Stimulated activated CD4-positive, alpha-beta T cell treated with anti-CD3 and anti-CD28 coated beads, Interleukin-2, amount 100 ng/mL, for 4 hours (primary cell): ENCODE data around the gene DLX5.
"Not testable (repeated sequence)": the region's sequence is repeated elsewhere in the genome, so short reads cannot be mapped to it uniquely, and the experiment has no call there.

Experiments used
- DNase-seq: peaks from one replicate; pipeline ENCODE4 v3.0.0-alpha.2; 2020; ENCODE audit warnings: low read depth

The DLX5 gene

DNA sequence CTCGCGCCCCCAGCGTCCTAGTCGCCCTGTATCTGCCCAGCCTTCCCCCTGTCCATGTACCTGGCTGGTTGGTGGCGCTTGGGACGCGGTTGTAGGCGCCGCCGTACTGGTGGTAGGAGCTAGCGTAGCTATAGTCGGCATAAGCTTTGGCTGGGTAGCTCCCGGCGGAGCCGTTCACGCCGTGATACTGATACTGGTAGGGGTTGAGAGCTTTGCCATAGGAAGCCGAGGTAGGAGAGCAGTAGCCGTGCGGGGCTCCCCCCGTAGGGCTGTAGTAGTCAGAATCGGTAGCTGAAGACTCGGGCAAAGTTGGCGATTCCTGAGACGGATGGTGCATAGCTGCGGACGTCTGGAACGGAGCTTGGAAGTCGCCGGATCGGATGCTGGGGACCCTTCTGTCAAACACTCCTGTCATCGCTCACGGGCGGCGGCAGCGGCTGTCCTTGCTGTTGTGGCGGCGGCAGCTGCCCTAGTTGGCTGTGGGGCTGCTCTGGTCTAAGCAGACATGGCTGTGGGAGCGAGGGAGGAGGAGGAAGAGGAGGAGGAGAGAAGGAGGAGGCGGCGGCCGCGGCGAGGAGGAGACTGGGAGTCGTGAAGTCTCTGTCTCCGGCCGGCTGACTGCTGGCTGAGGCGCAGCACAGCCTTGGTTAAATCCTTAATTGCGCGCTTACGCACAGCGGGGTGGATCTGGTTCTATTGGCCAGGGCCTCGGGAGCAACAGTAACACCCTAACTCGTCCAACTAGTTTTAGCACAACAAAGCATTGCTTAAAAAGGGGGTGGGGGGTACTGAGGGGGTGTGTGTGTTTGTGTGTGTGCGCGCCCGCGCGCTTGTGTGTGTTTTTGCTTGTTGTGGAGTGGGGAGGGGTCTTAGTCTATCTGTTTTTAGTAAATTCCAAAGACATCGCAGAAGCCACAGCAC lies at the start of gene DLX5:
Gene DLX5 (minus strand): TSS at position 623 of the 921 bp plus-strand sequence. CDS start 208 bp downstream, at position 415.
- no peak for DNase-seq

- not testable (repeated sequence) for DNase-seq
Observed at GRCh38 chr7:97072025-97072424, 47.4 kb upstream of the DLX5 start.

DNA sequence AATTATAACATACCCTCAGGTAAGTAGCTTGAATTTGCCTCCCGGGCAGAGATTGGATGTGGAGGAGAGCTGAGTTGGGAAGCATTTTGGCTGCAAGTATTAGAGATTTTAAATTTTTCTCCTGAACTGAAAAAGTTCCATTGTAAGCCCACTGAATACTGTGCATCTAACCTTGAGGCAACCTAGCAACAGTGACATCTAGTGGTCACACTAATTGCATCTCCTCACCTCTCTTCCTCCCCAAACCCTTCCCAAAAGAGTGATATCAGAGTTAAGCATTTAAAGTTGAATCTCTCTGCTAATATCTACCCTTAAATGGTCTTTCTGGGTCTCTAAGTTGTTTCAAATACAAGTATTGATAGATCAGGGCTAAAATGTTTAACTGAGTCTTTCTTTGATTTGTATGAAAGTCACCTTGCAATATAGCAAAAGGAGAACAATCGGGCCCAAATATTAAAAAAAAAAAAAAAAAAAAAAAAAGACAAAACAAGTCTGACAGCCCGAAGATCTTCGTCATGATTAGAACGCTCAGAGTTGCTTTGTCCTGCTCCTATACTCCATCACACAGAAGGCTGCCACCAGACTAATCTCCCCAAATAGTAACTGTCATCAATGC lies 40.4 kb upstream of the DLX5 start:
- no peak for DNase-seq

GRCh38 chr7:97064020-97064419 lies 39.4 kb upstream of the DLX5 start:
- DNase-seq: no peak

DNA sequence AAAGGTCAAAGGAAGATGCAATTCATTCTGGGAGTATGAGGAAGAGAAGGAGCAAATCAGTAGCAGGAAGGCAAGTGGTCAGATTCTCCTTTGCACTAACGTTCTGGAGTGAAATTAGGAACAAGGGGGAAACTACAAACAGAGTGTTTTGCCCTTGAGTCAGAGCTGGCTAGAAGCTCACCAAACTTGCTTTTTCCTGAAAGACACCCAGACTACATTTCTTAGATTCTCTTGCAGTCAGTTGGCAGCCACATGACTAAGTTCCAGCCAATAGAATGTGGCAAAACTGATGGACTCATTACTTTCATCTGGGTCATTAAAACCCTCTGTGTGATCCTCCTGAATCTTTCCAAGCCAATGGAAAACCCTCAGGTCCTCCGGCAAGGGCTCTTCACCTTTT lies 18.6 kb upstream of the DLX5 start:
- DNase-seq: no peak

- DNase-seq: no peak
Observed at GRCh38 chr7:97039374-97040065, 14.9 kb upstream of the DLX5 start.

- DNase-seq: not testable (repeated sequence)
Observed at GRCh38 chr7:97034213-97034852, 9.7 kb upstream of the DLX5 start.

GRCh38 chr7:97027427-97028234 lies 3.0 kb upstream of the DLX5 start:
- peak; percentile 33 for DNase-seq

DNA sequence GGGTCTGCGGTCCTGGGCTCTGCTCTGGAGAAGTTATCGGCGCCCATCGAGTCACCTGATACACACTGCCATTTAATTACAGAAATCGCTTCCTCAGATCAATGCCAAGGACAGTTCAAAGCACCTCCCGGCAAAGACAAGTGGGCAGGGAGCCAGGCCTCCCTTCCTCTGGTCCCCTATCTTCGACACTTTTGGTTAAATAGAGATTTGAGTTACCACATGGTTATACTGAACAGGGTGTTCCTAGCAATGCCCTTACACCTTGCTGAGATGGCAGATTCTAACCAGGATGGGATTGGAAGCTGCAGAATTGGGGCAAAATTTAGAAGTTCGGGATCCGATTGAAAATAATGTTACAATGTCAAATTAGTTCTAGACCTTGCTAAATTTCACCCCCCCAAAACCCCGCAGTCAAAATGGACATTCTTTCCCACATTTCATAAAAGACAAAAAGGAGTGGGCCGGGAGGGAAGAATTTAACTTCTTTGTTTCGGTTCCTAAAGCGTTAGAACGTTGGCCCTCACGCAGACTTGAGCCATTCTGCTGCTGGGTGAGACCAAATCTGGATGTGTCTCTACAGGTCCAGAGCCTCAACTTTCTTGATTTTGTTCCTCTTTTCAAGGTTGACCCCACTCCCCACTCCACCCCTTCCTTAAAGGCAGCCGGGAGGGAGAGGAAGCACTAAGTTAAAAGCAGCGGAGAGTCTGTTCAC lies 2.2 kb upstream of the DLX5 start:
- DNase-seq: no peak

- no peak for DNase-seq
Observed at GRCh38 chr7:97025983-97026714, 1.5 kb upstream of the DLX5 start.

DNA sequence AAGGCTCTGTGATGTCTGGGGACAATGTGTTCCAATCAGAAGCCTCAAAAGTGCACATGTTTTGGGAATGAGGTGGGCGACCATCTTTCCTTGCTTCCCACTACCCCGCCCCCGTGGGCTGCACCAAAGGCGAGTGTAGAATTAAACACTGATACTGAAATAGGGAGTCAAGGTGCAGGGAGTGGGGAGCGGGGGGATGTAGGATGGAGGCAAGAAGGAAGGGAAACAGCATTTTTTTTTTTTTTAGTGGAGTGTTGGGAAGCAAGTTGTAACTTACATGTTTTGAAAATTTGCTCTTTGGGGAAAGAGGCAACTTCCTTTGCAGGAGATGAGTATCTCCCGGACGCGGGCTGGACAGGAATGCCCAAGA lies 484 bp upstream of the DLX5 start:
- DNase-seq: no peak

GRCh38 chr7:97022491-97023306 lies 1.9 kb downstream of the DLX5 start:
- no peak for DNase-seq

DNA sequence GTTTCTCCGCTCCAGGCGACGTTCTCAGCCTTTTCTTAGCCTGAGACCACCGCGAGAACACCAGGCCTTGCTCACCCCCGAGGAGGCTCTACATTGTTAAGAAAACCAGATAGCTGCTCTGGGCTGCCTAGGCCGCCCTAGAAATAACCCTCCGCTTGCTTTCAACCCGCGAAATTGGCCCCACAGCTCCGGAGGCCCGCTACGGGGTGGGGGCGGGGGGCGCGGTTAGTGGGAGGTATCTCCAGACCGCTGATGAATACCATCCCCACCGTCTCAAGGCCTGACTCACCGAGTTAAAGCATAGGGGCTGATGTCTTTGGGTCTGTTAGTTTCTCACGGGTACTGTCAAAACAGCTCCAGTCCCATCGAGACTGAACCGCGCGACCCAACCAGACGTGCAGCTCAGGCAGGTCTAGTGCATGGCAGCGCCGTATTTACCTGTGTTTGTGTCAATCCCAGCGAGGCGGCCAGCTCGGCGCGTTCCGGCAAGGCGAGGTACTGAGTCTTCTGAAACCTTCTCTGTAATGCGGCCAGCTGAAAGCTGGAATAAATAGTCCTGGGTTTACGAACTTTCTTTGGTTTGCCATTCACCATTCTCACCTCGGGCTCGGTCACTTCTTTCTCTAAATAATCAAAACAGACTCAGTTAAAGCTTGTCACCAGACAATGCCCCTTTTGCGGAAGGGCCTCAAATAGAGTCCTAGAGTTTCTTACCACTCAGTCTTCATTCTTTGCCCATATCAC lies 2.7 kb downstream of the DLX5 start:
- no peak for DNase-seq

GRCh38 chr7:97020996-97021746 lies 3.5 kb downstream of the DLX5 start:
- no peak for DNase-seq

DNA sequence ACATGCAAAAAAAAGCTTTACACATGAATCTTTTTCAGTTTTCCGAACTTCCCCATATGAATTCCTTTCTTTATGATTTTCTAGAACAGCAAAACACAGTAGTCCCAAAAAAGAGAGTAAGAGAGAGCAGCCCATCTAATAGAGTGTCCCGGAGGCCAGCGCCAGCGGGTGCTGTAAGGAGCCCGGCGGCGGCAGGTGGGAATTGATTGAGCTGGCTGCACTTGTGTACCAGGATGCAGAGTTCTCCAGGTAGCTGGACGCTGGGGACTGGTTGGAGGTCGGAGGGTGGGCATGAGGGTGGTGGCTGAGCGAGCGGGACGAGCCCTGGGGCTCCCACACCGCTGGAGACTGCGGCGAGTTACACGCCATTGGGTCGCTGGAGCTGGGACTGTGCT lies 4.0 kb downstream of the DLX5 start:
- DNase-seq: no peak

DNA sequence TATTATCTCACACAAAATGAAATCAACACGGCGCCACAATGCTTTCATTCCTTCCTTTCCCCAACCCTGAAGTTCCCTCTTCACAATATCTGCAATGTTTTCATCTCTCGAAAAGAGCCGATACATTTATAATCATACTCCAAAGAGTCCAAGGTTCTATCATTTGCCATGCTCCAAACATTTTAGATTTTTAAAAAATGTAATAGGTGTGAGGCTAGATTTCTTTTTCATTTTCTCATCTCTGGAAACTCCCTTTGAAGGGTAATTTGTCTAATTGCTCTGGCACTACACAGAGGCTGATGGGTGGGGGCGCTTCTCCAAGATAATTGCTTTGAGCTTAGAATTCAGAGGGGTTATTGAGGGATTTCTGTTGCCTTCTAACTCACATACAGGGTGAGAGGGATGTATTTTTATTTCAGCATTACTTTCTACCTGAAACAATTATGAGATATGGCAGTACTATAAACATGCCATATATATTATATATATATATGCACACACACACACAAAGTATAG lies 4.9 kb downstream of the DLX5 start:
- no peak for DNase-seq

DNA sequence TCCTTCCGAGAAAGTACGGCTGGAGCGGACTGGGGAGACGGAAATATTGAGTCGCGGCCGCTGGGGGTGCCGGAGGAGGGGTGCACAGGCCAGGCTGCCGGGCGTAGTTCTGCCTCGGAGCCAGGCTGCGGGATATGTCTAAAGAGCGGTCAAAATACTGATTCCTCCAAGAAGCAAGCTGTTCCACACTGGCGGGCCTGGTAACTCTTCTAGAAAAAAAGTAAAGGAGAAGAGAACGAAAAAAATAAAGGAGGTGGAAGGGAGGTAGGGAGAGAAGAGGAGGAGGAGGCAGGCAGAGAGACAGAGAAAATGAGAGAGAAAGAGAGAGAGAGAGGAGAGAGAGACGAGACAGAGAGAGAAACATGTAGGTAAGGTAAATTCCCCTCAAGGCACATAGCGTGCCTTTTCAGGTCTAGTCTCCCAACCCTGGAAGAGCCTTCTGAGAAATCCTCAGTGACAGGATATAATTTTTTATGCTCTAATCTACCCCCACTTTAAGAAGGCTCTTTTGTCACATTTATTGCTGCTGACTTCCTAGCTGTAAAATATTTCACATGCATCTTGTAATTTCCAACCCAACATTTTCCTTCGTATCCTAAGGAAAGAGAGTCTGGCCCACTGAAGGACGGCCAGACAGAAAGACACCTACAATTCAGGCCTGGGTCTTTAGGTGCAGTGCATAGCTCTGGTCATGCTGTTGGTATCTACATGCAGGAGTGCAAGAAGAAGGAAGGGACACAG lies 5.7 kb downstream of the DLX5 start:
- DNase-seq: no peak
